CD4-positive, CD25-positive, alpha-beta regulatory T cell (primary cell): ENCODE measurements around the gene DRAP1. TPM values are rescaled to one million over a fixed set of nuclear protein-coding genes. Genes with fewer than 3 reads are reported as not detected.
A peak's percentile ranks its signal among the peaks of the same experiment; 100 is the strongest.

Experiments used
- ATAC-seq, 2 donors: fragments of 150-1000 bp; cut with Tn5 transposase; one replicate each; pipeline ENCODE4 v1.10.0; 2021; ENCODE audit warnings: low read depth in 2 of 2, moderate number of reproducible peaks in 2 of 2, moderate library complexity in 1 of 2
- DNase-seq, 3 donors: peaks; one replicate each; pipeline versions ENCODE4 v3.0.0 to v3.0.0-alpha.2; 2012 to 2022; ENCODE audit warnings: mixed read lengths in 1 of 3
- H3K27ac ChIP-seq: one replicate; pipeline ENCODE4 v1.7.0; 2013; ENCODE audit warnings: mild to moderate bottlenecking, low read length; ENCODE audit not compliant: insufficient read depth, poor library complexity, severe bottlenecking
- H3K27me3 ChIP-seq: one replicate; pipeline ENCODE4 v1.7.0; 2013; ENCODE audit warnings: low read length; ENCODE audit not compliant: control insufficient read depth, insufficient read depth
- H3K36me3 ChIP-seq: one replicate; pipeline ENCODE4 v1.7.0; 2013; ENCODE audit warnings: mild to moderate bottlenecking, low read length, moderate library complexity; ENCODE audit not compliant: control insufficient read depth, insufficient read depth
- H3K4me1 ChIP-seq: 2 replicates; pipeline ENCODE4 v1.7.0; 2013; ENCODE audit warnings: mild to moderate bottlenecking, low read length; ENCODE audit not compliant: insufficient read depth, control insufficient read depth, poor library complexity, severe bottlenecking
- H3K4me3 ChIP-seq: one replicate; pipeline ENCODE4 v1.7.0; 2013; ENCODE audit warnings: low read depth, mild to moderate bottlenecking, low read length, moderate library complexity
- H3K9me3 ChIP-seq, 2 experiments: 1 replicate in 1 of 2; 2 replicates in 1 of 2; pipeline ENCODE4 v1.7.0; 2013; ENCODE audit warnings: low read length in 2 of 2, mild to moderate bottlenecking in 1 of 2, moderate library complexity in 1 of 2; ENCODE audit not compliant: control insufficient read depth in 2 of 2
- H3K27ac Mint-ChIP-seq, 3 donors: one replicate each; pipeline ENCODE4 v1.8.0; 2020 to 2022; ENCODE audit warnings: mild to moderate bottlenecking in 3 of 3, mixed read lengths in 3 of 3, moderate library complexity in 2 of 3
- H3K27me3 Mint-ChIP-seq: one replicate; pipeline ENCODE4 v1.8.0; 2022; ENCODE audit warnings: mild to moderate bottlenecking, mixed read lengths
- H3K36me3 Mint-ChIP-seq: one replicate; pipeline ENCODE4 v1.8.0; 2020; ENCODE audit warnings: mixed read lengths
- H3K4me1 Mint-ChIP-seq, 4 donors: one replicate each; pipeline ENCODE4 v1.8.0; 2020 to 2022; ENCODE audit warnings: mixed read lengths in 4 of 4, mild to moderate bottlenecking in 1 of 4
- H3K4me3 Mint-ChIP-seq, 4 donors: one replicate each; pipeline ENCODE4 v1.8.0; 2020 to 2022; ENCODE audit warnings: mild to moderate bottlenecking in 4 of 4, mixed read lengths in 4 of 4, moderate library complexity in 3 of 4
- H3K9me3 Mint-ChIP-seq, 7 donors: one replicate each; pipeline ENCODE4 v1.8.0; 2020 to 2022; ENCODE audit warnings: mixed read lengths in 7 of 7, mild to moderate bottlenecking in 3 of 7, moderate library complexity in 2 of 7
- polyA plus RNA-seq, 4 donors: library from polyadenylated mRNA; unstranded; fragments of 300-500 nt; fragmentation: Illumina TruSeq; gene quantifications; one replicate each; pipeline ENCODE4 v1.2.3, GENCODE V29; 2021
- total RNA-seq: library from RNA; stranded (reverse); gene quantifications from one replicate; pipeline ENCODE4 v1.2.3, GENCODE V29; 2022

DRAP1 gene
- total and polyA plus RNA-seq, 5 donors from 2014 or later, result 78.2 to 106 (median 82.8) TPM

DNA sequence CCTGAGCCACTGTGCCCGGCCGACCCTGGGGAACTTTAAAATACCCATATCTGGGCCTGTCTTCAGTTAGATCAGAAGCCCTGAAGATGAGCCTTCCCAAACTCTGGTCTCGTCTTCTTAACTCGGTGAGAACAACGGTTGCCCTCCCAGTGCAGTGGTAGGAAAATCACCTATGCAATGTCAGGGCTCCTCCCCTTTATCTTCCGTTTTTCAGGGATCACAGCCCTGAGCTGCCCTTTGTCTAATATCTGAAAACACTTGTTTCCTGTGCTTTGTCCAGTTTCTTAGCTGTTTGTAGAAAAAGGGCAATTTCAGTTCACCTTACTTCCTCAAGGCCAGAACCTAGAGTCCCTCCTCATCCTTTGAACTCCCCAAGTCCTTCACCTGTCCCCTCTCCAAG, 9.4 kb downstream of the DRAP1 start:
- ATAC-seq (no peak), DNase-seq (peak in 1 of 3 donors; percentile 20)
- Mint-ChIP-seq H3K9me3 (no peaks in the 10 kb centered on the region), H3K4me3 (peak overlapping the region; percentile 80 to 85 (median 81)), H3K4me1 (peaks cover 6 to 34% (median 25%) of the 10 kb centered on the region in 4 donors), H3K36me3 (peaks cover 3% of the 10 kb centered on the region), H3K27me3 (no peaks in the 10 kb centered on the region), H3K27ac (peak overlapping the region; percentile 84 to 99 (median 93))
- H3K27me3 ChIP-seq, result no peaks in the 10 kb centered on the region
- H3K4me3 ChIP-seq, result peak overlapping the region; percentile 64
- peaks cover 23% of the 10 kb centered on the region for H3K4me1 ChIP-seq
- H3K36me3 ChIP-seq, result no peaks in the 10 kb centered on the region
- H3K27ac ChIP-seq, result peak overlapping the region; percentile 83
- H3K9me3 ChIP-seq, result no peaks in the 10 kb centered on the region

DNA sequence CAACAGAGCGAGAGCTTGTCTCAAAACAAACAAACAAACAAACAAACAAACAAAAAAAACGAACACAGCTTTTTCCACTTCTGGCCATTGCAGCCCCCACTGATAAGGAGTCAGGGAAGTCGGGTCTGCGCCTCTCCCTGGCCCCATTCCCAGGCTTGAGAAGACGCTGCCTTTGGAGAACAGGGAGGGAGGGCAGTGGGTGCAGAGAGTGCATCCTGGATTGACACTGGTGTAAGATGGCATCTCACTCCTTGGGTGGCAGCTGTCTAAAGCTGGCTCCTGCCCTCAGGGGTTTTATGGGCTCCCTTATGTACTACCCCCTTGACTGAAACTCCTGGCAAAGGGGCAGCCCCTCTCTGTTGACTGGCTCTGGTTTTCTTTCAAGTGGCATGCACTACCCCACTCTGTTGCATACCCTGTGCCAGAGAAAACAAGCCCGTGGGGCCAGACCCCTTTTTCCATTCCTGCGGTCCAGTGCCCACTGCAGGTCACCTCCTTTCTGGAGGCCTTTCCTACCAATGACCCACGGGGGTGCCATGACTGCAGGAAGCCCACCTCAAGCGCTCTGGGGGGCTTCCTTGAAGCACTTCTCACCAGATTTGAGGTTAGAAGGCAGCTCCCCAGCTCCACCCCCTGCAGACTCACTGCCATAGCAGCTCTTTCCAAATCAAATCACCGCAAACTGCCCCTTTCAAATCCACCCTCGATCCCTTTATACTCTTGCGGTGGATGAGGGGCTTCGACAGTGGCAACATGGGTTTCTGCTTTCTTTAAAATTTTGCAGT, 12.7 kb downstream of the DRAP1 start:
- H3K27me3 Mint-ChIP-seq, result peaks cover 4% of the 10 kb centered on the region
- H3K27ac ChIP-seq, result no peak overlapping the region
- no peaks in the 10 kb centered on the region for H3K27me3 ChIP-seq
- peaks cover 3% of the 10 kb centered on the region for H3K36me3 Mint-ChIP-seq
- DNase-seq (no peak), ATAC-seq (no peak)
- H3K9me3 Mint-ChIP-seq, result no peaks in the 10 kb centered on the region
- peaks cover 21% of the 10 kb centered on the region for H3K4me1 ChIP-seq
- H3K36me3 ChIP-seq, result no peaks in the 10 kb centered on the region
- H3K4me3 ChIP-seq, result no peak overlapping the region
- H3K9me3 ChIP-seq, result no peaks in the 10 kb centered on the region
- H3K27ac Mint-ChIP-seq, result no peak overlapping the region
- peaks cover 6 to 28% (median 20%) of the 10 kb centered on the region in 4 donors for H3K4me1 Mint-ChIP-seq
- H3K4me3 Mint-ChIP-seq, result no peak overlapping the region

DNA sequence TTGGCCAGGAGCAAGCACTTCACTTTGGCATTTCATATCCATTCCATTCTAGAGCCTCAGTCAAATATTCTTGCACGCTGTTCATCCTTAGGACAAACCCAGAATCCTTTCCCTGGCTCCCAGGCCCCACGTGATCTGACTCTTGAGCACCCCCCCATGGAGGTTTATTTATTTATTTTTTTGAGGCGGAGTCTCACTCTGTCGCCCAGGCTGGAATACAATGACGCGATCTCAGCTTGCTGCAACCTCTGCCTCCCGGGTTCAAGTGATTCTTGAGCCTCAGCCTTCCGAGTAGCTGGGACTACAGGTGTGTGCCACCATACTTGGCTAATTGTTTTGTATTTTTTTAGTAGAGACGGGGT, 13.3 kb downstream of the DRAP1 start:
- peaks cover 16% of the 10 kb centered on the region for H3K4me1 ChIP-seq
- peaks cover 3% of the 10 kb centered on the region for H3K36me3 Mint-ChIP-seq
- ATAC-seq (no peak), DNase-seq (no peak)
- H3K27me3 Mint-ChIP-seq, result peaks cover 4% of the 10 kb centered on the region
- no peak overlapping the region for H3K27ac Mint-ChIP-seq
- H3K4me1 Mint-ChIP-seq, result peaks cover 6 to 23% (median 16%) of the 10 kb centered on the region in 4 donors
- no peak overlapping the region for H3K4me3 Mint-ChIP-seq
- no peaks in the 10 kb centered on the region for H3K9me3 ChIP-seq
- H3K27me3 ChIP-seq, result peaks cover 2% of the 10 kb centered on the region
- H3K9me3 Mint-ChIP-seq, result no peaks in the 10 kb centered on the region
- no peak overlapping the region for H3K4me3 ChIP-seq
- no peaks in the 10 kb centered on the region for H3K36me3 ChIP-seq
- H3K27ac ChIP-seq, result no peak overlapping the region

DNA sequence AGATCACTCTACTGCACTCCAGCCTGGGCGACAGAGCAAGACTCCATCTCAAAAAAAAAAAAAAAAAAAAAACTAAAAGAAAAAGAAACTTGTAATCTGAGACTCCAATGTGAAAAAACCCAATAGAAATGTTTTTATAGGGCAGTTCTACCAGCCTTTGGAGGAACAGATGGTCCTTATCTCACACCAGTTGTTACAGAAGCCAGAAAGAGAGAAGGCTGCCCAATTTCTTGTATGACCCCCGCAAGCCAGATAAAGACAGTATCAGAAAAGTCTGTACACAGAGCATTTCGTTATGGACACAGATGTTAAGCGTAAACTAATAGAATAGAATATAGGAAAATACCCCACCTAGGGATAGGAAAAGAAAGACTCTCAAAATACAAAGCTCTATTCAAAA, 14.8 kb downstream of the DRAP1 start:
- Mint-ChIP-seq H3K36me3 (no peaks in the 10 kb centered on the region), H3K9me3 (no peaks in the 10 kb centered on the region), H3K4me1 (peaks cover 0 to 8% (median 3%) of the 10 kb centered on the region in 4 donors), H3K27ac (no peak overlapping the region), H3K4me3 (no peak overlapping the region), H3K27me3 (peaks cover 4% of the 10 kb centered on the region)
- no peak for DNase-seq
- Histone ChIP-seq H3K4me3 (no peak overlapping the region), H3K27ac (no peak overlapping the region), H3K9me3 (no peaks in the 10 kb centered on the region), H3K36me3 (no peaks in the 10 kb centered on the region), H3K4me1 (peaks cover under 1% of the 10 kb centered on the region), H3K27me3 (peaks cover 4% of the 10 kb centered on the region)
- no peak for ATAC-seq

DNA sequence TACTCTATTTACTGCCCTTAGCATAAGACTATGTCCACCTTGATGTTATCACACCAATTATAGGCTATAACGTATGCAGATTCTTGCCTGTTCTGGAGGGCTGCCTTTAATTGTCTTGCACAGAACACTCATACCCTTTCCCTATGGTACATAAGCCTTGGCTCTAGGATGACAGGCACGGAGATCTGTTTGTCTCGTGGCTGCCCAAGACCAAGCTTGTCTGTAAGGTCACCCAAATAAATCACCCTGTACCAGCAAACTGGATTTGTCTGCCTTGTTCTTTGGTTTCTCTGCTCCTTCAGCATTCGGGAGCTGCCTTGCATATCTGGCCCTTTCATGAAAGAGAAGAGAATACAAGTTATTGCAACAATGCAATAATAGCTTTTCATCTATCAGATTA, 18.5 kb downstream of the DRAP1 start:
- H3K27me3 ChIP-seq, result peaks cover 4% of the 10 kb centered on the region
- no peaks in the 10 kb centered on the region for H3K4me1 Mint-ChIP-seq
- no peaks in the 10 kb centered on the region for H3K9me3 ChIP-seq
- no peak overlapping the region for H3K27ac ChIP-seq
- H3K4me3 Mint-ChIP-seq, result no peak overlapping the region
- H3K4me1 ChIP-seq, result no peaks in the 10 kb centered on the region
- DNase-seq (no peak), ATAC-seq (no peak)
- H3K9me3 Mint-ChIP-seq, result no peaks in the 10 kb centered on the region
- no peaks in the 10 kb centered on the region for H3K36me3 ChIP-seq
- no peaks in the 10 kb centered on the region for H3K36me3 Mint-ChIP-seq
- H3K4me3 ChIP-seq, result no peak overlapping the region
- no peak overlapping the region for H3K27ac Mint-ChIP-seq
- H3K27me3 Mint-ChIP-seq, result peaks cover 4% of the 10 kb centered on the region

DNA sequence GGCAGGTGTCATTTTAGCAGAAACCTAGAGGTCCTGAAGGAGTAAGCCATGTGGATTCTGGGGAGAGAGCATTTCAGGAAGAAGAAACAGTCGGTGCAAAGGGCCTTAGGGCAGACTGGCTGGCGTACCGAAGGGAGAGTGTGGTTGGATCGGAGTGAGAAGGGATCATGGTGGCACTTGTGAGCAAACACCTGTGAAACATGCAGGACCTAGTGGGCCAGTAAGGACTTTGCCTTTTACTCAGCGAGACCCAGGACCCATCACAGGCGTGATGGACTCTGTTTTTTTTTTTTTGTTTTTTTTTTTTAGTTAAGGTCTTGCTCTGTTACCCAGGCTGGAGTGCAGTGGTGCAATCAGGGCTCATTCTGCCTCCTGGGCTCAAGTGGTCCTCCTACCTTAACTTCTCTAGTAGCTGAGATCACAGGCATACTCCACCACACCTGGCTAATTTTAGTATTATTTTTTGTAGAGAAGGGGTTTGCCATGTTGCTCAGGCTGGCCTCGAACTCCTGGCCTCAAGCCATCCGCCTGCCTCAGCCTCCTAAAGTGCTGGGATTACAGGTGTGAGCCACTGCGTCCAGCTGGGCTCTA, 22.6 kb downstream of the DRAP1 start:
- Mint-ChIP-seq H3K4me1 (no peaks in the 10 kb centered on the region), H3K27ac (peak overlapping the region in 1 of 3 donors; percentile 44), H3K27me3 (no peaks in the 10 kb centered on the region), H3K4me3 (no peak overlapping the region), H3K9me3 (no peaks in the 10 kb centered on the region), H3K36me3 (no peaks in the 10 kb centered on the region)
- Histone ChIP-seq H3K9me3 (no peaks in the 10 kb centered on the region), H3K27me3 (peaks cover 4% of the 10 kb centered on the region), H3K27ac (no peak overlapping the region), H3K4me1 (no peaks in the 10 kb centered on the region), H3K36me3 (no peaks in the 10 kb centered on the region), H3K4me3 (no peak overlapping the region)
- DNase-seq, result no peak
- no peak for ATAC-seq

DNA sequence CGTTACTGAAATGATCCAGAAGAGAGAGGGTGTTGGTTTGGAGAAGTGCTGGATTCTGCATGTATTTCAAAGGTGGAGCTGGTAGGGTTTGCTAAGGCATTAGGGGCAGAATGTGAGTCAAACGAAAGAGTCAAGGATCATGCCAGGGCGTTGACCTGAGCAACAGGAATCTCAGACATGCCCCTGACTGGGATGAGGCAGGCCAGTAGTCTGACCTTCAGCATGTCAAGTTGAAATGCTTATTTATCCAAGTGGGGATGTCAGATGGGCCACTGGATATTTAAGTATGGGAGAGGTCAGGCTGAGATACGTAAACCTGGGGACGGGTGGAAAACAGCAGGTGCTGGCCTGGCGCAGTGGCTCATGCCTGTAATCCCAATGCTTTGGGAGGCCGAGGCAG, 23.3 kb downstream of the DRAP1 start:
- no peaks in the 10 kb centered on the region for H3K9me3 ChIP-seq
- no peaks in the 10 kb centered on the region for H3K4me1 ChIP-seq
- peaks cover 2% of the 10 kb centered on the region for H3K27me3 ChIP-seq
- Mint-ChIP-seq H3K27ac (peak overlapping the region in 1 of 3 donors; percentile 9), H3K27me3 (no peaks in the 10 kb centered on the region), H3K9me3 (no peaks in the 10 kb centered on the region), H3K4me1 (no peaks in the 10 kb centered on the region), H3K4me3 (no peak overlapping the region), H3K36me3 (no peaks in the 10 kb centered on the region)
- DNase-seq, result no peak
- no peak for ATAC-seq
- no peak overlapping the region for H3K4me3 ChIP-seq
- H3K27ac ChIP-seq, result no peak overlapping the region
- no peaks in the 10 kb centered on the region for H3K36me3 ChIP-seq

DNA sequence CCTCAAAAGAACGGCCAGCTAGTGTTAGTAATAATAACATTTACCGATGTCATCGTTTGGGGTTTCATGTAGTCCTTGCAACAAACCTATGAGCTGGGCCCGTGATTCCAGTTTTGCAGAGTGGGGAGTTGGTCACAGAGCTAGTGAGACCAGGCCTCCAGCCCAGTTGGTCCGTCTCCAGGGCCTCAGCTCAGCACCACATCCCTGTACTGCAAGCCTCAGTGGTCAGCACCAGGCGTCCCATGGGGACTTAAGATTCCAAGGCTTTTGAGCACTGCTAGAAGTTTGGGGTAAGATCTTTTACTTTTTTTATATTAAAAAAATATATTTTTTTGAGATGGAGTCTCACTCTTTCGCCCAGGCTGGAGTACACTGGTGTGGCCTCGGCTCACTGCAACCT, 25.0 kb downstream of the DRAP1 start:
- ATAC-seq (no peak), DNase-seq (no peak)
- H3K27ac Mint-ChIP-seq, result no peak overlapping the region
- H3K4me3 Mint-ChIP-seq, result no peak overlapping the region
- H3K27me3 ChIP-seq, result no peaks in the 10 kb centered on the region
- H3K9me3 ChIP-seq, result no peaks in the 10 kb centered on the region
- H3K9me3 Mint-ChIP-seq, result no peaks in the 10 kb centered on the region
- no peak overlapping the region for H3K27ac ChIP-seq
- H3K4me1 ChIP-seq, result no peaks in the 10 kb centered on the region
- H3K27me3 Mint-ChIP-seq, result peaks cover 4% of the 10 kb centered on the region
- H3K36me3 ChIP-seq, result no peaks in the 10 kb centered on the region
- H3K4me1 Mint-ChIP-seq, result peaks cover 0 to 3% (median 0%) of the 10 kb centered on the region in 4 donors
- H3K36me3 Mint-ChIP-seq, result no peaks in the 10 kb centered on the region
- H3K4me3 ChIP-seq, result no peak overlapping the region
